HepG2 (cell line): ENCODE measurements around the gene RTN3. TPM values are rescaled to one million over a fixed set of nuclear protein-coding genes. Genes with fewer than 3 reads are reported as not detected.

Experiments
- FUBP1 ChIP-seq: sonication (generic); formaldehyde crosslinking; IDR thresholded peaks from 2 replicates; pipeline ENCODE4 v1.5.1; 2020; ENCODE audit warnings: missing genetic modification reagents, mild to moderate bottlenecking, borderline replicate concordance
- HOXA3 ChIP-seq: sonication (generic); formaldehyde crosslinking; IDR thresholded peaks from 2 replicates; pipeline ENCODE4 v1.5.0; 2020; ENCODE audit warnings: missing genetic modification reagents
- IKZF5 ChIP-seq: IDR thresholded peaks from 2 replicates; pipeline ENCODE4 v1.6.1; 2018; ENCODE audit warnings: missing genetic modification reagents, mild to moderate bottlenecking, missing compliant biosample characterization
- MYPOP ChIP-seq: sonication (generic); formaldehyde crosslinking; IDR thresholded peaks from 2 replicates; pipeline ENCODE4 v1.8.1; 2023; ENCODE audit warnings: mild to moderate bottlenecking, moderate library complexity, missing genetic modification reagents
- PATZ1 ChIP-seq: sonication (generic); formaldehyde crosslinking; IDR thresholded peaks from 2 replicates; pipeline ENCODE4 v1.4.0; 2020; ENCODE audit warnings: missing genetic modification reagents
- PAXIP1 ChIP-seq: sonication (generic); formaldehyde crosslinking; conservative IDR thresholded peaks from 2 replicates; pipeline ENCODE4 v1.4.0; 2020; ENCODE audit warnings: mild to moderate bottlenecking, missing genetic modification reagents, moderate library complexity
- POLR2G ChIP-seq: fragments of 200-400 bp; formaldehyde crosslinking; IDR thresholded peaks from 2 replicates; pipeline ENCODE4 v1.6.1; 2018; ENCODE audit warnings: mild to moderate bottlenecking, low read depth, low read length, moderate library complexity
- SRSF1 ChIP-seq: fragments of 200-400 bp; formaldehyde crosslinking; optimal IDR thresholded peaks from 2 replicates; pipeline ENCODE3; 2017; ENCODE audit warnings: mild to moderate bottlenecking, low read depth, low read length, moderate library complexity
- SRSF9 ChIP-seq: fragments of 200-400 bp; formaldehyde crosslinking; IDR thresholded peaks from 2 replicates; pipeline ENCODE4 v1.6.1; 2018; ENCODE audit warnings: borderline replicate concordance, mild to moderate bottlenecking, low read depth, low read length; ENCODE audit not compliant: insufficient read depth, poor library complexity, severe bottlenecking
- ZBTB42 ChIP-seq: sonication (generic); formaldehyde crosslinking; IDR thresholded peaks from 2 replicates; pipeline ENCODE4 v1.5.0; 2020; ENCODE audit warnings: mild to moderate bottlenecking, missing genetic modification reagents
- ZFY ChIP-seq: sonication (generic); formaldehyde crosslinking; IDR thresholded peaks from 2 replicates; pipeline ENCODE4 v1.4.0; 2020; ENCODE audit warnings: missing genetic modification reagents
- ZNF687 ChIP-seq: sonication (generic); formaldehyde crosslinking; IDR thresholded peaks from 2 replicates; pipeline ENCODE4 v1.5.1; 2020; ENCODE audit warnings: mild to moderate bottlenecking, missing genetic modification reagents, moderate library complexity
- ZNF850 ChIP-seq: sonication (generic); formaldehyde crosslinking; conservative IDR thresholded peaks from 2 replicates; pipeline ENCODE4 v1.9.0; 2021; ENCODE audit warnings: mild to moderate bottlenecking, missing genetic modification reagents
- polyA plus RNA-seq, 8 experiments: library from polyadenylated mRNA; depleted of rRNA in 3 of 8; stranded (reverse) in 7 of 8; unstranded in 1 of 8; fragments of >200 nt; fragmentation: Illumina TruSeq in 4 of 8; extraction: Trizol in 4 of 8; gene quantifications; 2 replicates each; pipeline versions ENCODE4 v1.2.1 to v1.2.3, GENCODE V29; 2011 to 2016; ENCODE audit warnings: low read depth in 4 of 8, missing spikeins in 1 of 8, mixed read lengths in 1 of 8; ENCODE audit not compliant: insufficient read depth in 1 of 8
- total RNA-seq, 5 experiments: library from RNA; depleted of rRNA; stranded (reverse); fragments of >200 nt; fragmentation: Illumina TruSeq; extraction: Trizol; gene quantifications; 2 replicates each; pipeline ENCODE4 v1.2.3, GENCODE V29; 2016; ENCODE audit warnings: low read depth in 1 of 5

Gene RTN3
- total and polyA plus RNA-seq, 2 of the 13 experiments (the other 11 are each of a cell fraction or from before 2014, with no cell fraction given) = 32.2 to 41.1 TPM

- TF ChIP-seq PATZ1 = peak; percentile 93
- peak; percentile 71 for TF ChIP-seq ZNF687 (CRISPR knock-in tag)
- 0 out of 2 replicates have a peak, but pooled peaks have one; percentile 14 for TF ChIP-seq IKZF5 (CRISPR knock-in tag)
- TF ChIP-seq ZBTB42 (CRISPR knock-in tag) = no peak
- peak; percentile 22; the same call in 1 of the 2 replicates for TF ChIP-seq POLR2G
- TF ChIP-seq ZFY (CRISPR knock-in tag) = peak; percentile 41; the same call in 1 of the 2 replicates
- TF ChIP-seq FUBP1 (CRISPR knock-in tag) = no peak
- TF ChIP-seq ZNF850 (CRISPR knock-in tag) = no peak
- TF ChIP-seq PAXIP1 = no peak
- TF ChIP-seq SRSF1 = peak; percentile 81
- no peak for TF ChIP-seq MYPOP
- no peak for TF ChIP-seq SRSF9
- 0 out of 2 replicates have a peak, but pooled peaks have one; percentile 7 for TF ChIP-seq HOXA3 (CRISPR knock-in tag)
These were observed 87.9 kb downstream of the RTN3 start (continued) for GRCh38 chr11:63769042-63769713.
